ENCODE measurements around the gene HGFAC.

DNA sequence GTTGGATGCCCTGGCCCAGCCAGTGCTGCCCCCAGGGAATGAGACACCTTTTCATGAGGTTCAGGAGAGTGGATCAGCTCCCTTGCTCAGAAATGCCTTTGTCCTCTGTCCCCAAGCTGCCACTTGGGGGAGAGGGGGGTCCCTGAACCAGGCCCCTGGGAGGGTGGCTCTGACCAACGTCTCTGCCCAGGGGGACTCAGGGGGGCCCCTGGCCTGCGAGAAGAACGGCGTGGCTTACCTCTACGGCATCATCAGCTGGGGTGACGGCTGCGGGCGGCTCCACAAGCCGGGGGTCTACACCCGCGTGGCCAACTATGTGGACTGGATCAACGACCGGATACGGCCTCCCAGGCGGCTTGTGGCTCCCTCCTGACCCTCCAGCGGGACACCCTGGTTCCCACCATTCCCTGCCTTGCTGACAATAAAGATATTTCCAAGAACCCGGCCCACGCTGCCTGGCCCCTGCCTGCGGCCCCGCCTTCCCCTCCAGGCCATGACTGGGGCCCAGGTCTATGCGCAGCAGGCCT is 7.3 kb downstream of the HGFAC start:
- TF ChIP-seq POLR2A (IDR thresholded peaks at IDR 0.05), result no peak
- TF ChIP-seq, protein P1, sequence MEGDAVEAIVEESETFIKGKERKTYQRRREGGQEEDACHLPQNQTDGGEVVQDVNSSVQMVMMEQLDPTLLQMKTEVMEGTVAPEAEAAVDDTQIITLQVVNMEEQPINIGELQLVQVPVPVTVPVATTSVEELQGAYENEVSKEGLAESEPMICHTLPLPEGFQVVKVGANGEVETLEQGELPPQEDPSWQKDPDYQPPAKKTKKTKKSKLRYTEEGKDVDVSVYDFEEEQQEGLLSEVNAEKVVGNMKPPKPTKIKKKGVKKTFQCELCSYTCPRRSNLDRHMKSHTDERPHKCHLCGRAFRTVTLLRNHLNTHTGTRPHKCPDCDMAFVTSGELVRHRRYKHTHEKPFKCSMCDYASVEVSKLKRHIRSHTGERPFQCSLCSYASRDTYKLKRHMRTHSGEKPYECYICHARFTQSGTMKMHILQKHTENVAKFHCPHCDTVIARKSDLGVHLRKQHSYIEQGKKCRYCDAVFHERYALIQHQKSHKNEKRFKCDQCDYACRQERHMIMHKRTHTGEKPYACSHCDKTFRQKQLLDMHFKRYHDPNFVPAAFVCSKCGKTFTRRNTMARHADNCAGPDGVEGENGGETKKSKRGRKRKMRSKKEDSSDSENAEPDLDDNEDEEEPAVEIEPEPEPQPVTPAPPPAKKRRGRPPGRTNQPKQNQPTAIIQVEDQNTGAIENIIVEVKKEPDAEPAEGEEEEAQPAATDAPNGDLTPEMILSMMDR (IDR thresholded peaks at IDR 0.05), result no peak
- no peak for TF ChIP-seq EP300 (IDR thresholded peaks at IDR 0.05)
- TF ChIP-seq POLR2AphosphoS5 (IDR thresholded peaks at IDR 0.05), result no peak

All from upper lobe of left lung (tissue), 4 donors.